A549 (cell line): ENCODE results near the gene MBNL2.

Source experiments
- PHF8 ChIP-seq: fragments of 200-600 bp; sonication (generic); IDR thresholded peaks from 2 replicates; pipeline ENCODE4 v1.6.1; 2016; ENCODE audit warnings: low read depth, mild to moderate bottlenecking, antibody characterized with exemption, moderate library complexity, borderline replicate concordance
- POLR2A ChIP-seq: IDR thresholded peaks from 2 replicates; pipeline ENCODE4 v1.6.1; 2012; ENCODE audit warnings: mild to moderate bottlenecking, low read length
- TF ChIP-seq, protein P1 (sequence below): IDR thresholded peaks from 2 replicates; pipeline ENCODE4 v1.6.1; 2012

DNA sequence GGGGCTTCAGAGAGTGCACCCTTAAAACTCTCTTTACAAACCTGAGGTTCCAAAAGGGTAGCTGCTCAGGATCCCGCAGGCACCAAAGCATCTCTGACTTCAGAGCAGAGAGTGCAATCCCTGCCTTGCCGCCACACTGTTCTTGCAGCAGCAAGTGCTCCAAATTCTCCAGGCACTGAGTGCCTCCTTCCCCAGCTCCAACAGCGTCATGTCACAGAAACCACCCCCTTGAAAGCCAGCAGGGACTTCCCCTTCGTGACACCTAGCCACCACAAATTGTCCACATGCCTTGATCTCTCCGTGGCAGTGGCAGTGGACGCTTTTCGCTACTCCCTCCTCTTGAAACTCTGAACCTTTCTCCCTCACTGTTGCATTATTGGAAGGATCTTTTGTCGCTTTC, 39.9 kb downstream of the MBNL2 start:
- TF ChIP-seq POLR2A (no peak), PHF8 (no peak)
- TF ChIP-seq, protein P1, sequence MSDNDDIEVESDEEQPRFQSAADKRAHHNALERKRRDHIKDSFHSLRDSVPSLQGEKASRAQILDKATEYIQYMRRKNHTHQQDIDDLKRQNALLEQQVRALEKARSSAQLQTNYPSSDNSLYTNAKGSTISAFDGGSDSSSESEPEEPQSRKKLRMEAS: no peak
